ENCODE measurements around the gene C19orf25.

Gene C19orf25

GRCh38 chr19:1427221-1427920 is 51.6 kb downstream of the C19orf25 start:
- no peak for DNase-seq

DNA sequence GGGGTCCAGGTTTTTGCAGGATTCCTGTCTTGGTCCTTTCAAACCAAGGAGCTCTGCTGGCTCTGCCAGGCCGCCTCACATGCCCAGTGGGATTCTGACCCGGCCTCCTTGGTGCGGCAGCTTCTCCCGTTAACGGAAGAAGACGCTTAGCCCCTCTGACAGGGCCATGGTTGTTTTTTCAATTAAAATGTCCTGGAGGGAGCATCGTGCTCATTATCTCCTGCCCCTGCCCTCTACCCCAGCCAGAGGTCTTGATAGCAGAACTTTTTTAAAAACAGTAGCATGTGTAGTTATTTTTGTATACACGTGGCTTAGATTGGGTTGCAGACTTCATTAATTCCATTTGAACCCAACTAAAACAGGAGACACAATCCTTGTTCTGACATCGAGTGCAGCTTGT is 52.3 kb downstream of the C19orf25 start:
- DNase-seq = no peak

DNA sequence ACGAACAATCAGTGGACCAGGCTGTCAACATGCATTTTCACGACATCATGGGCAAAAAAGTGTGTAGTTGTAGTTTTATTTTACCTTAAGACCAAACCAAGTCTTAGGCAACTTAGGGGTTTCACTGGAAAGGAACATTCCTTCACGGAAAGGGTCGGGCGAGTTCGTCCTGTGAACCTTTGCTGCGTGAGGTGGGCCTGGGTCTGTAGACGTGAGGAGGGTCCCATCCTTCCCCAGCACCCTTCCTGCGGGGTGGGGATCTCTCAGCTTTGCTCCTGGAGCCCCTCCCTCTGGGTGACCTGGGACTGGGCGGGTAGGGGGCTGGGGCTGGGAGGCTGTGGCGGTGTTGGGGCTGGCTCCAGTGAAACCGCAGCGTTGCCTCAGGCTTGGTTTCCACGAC is 53.1 kb downstream of the C19orf25 start:
- DNase-seq = no peak

- no peak for DNase-seq
Observed at GRCh38 chr19:1425102-1425837, 53.7 kb downstream of the C19orf25 start.

- no peak for DNase-seq
Observed at GRCh38 chr19:1424192-1424955, 54.6 kb downstream of the C19orf25 start.

- DNase-seq = no peak
Observed at GRCh38 chr19:1423436-1424191, 55.4 kb downstream of the C19orf25 start.

All from CD4-positive, alpha-beta T cell treated with Interleukin-4 for 1 hour (primary cell).